Fibroblast of villous mesenchyme (primary cell): ENCODE results near the gene MCF2L. TPM values are rescaled to one million over a fixed set of nuclear protein-coding genes. Genes with fewer than 3 reads are reported as not detected.

ENCODE experiments used
- DNase-seq: peaks from one replicate; pipeline ENCODE4 v3.0.0-alpha.2; 2010; ENCODE audit warnings: low read depth
- H3K4me3 ChIP-seq: 2 replicates; pipeline ENCODE4 v1.5.1; 2011; ENCODE audit warnings: low read depth, mild to moderate bottlenecking, low read length
- total RNA-seq: library from RNA; depleted of rRNA; stranded (reverse); fragments of >200 nt; gene quantifications from 2 replicates; pipeline ENCODE4 v1.2.3, GENCODE V29; 2012
- TF ChIP-seq, protein P1 (sequence below): IDR thresholded peaks from 2 replicates; pipeline ENCODE4 v1.5.1; 2012; ENCODE audit warnings: low read depth, mild to moderate bottlenecking, low read length; ENCODE audit not compliant: insufficient read depth

Gene MCF2L
- total RNA-seq, 1 donor, result under 0.01 TPM

DNA sequence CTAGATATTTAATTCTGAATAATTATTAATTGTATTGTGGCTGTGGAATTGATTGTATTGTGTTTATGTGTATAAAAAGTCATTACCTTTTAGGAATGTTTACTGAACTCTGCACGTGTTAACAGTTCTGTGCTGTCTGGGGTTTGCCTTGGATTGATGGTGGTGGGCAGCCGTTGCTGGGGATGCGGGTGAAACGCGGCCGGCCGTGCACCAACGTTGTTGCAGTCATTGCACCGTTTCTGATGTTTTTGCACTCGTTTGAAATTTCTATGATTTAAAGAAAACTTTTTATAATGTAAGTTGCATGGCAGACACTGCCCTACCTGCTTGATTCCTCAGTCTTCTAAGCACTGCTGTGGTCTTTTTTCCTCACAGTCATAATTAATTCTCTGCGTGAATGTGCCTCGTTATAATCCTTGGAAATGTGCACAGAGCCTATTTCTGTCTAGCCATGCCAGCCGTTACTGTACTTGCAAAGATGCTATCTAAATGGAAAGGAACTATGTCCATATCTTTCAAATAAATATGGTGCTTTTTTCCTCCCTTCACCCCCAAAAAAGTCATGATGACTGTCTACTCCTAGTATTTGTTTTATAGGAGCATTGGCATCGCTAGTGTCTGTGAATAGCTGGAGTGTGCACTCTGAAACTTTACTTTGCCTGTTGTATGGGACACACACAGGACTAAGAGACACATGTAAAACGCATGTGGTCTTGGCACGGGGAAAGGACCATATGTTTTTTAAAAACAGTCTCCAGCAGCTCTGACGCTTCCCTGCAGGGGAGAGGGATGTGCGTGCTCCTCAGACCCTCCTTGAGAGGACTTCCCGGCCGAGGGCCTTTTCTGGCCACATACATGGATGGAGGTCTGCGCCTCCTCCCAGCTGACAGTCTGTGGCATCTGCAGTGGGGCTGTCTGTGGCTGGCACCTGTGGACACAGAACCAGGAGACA lies 40.7 kb upstream of the MCF2L start:
- TF ChIP-seq, protein P1, sequence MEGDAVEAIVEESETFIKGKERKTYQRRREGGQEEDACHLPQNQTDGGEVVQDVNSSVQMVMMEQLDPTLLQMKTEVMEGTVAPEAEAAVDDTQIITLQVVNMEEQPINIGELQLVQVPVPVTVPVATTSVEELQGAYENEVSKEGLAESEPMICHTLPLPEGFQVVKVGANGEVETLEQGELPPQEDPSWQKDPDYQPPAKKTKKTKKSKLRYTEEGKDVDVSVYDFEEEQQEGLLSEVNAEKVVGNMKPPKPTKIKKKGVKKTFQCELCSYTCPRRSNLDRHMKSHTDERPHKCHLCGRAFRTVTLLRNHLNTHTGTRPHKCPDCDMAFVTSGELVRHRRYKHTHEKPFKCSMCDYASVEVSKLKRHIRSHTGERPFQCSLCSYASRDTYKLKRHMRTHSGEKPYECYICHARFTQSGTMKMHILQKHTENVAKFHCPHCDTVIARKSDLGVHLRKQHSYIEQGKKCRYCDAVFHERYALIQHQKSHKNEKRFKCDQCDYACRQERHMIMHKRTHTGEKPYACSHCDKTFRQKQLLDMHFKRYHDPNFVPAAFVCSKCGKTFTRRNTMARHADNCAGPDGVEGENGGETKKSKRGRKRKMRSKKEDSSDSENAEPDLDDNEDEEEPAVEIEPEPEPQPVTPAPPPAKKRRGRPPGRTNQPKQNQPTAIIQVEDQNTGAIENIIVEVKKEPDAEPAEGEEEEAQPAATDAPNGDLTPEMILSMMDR, result no peak
- no peak overlapping the region for H3K4me3 ChIP-seq
- DNase-seq, result no peak

DNA sequence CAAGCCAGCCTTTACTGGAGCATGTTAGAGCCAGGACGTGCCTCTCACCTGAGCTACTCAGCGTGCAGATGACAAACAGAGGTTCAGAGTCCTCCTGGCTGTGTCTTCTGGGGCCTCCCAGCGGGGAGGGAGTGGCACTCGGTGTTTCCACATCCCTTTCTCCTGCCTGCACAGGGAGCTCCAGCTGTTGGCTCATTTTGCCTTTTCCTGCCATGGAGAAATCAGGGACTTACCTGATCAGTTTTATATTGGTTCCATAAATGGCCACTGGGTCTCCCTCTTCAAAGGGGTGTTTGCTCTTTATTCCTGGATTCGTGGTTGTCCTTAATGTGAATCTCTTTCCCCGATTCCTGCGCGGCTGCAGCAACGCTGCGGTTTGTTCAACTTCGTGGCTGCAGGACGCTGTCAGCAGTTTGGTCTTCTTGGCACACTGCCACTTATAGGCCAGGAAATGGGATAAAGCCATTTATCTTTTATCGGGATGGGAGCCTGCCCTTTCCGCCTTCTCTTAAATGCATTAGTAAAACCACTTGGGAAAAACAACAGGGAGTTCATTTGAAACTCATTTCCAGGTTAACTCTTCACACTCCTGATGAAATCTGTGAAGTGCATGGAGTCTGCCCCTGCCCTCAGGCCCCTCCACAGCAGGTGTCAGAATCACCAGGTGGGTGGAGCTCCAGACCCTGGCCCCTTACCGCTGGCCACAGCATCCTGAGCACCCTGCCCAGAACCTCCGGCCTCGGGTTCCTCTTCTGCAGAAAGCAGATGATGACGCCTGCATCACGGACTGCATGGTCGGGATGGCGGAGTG lies 39.8 kb upstream of the MCF2L start:
- no peak overlapping the region for H3K4me3 ChIP-seq
- TF ChIP-seq, protein P1, result no peak
- peak; percentile 44 for DNase-seq

DNA sequence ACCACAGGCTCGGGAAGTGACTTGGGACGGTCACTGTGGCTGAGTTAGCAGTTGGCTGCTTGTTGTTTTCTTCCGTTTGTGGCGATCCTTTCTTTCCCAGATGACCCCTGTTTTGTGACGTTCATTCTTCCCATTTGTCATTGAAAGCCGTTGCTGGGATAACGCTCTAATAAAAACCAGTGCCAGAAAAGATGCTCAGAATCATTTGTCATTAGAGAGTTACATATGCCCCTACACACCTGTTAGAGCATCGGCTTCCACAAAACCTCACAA lies 39.3 kb upstream of the MCF2L start:
- TF ChIP-seq, protein P1, result no peak
- no peak for DNase-seq
- no peak overlapping the region for H3K4me3 ChIP-seq

DNA sequence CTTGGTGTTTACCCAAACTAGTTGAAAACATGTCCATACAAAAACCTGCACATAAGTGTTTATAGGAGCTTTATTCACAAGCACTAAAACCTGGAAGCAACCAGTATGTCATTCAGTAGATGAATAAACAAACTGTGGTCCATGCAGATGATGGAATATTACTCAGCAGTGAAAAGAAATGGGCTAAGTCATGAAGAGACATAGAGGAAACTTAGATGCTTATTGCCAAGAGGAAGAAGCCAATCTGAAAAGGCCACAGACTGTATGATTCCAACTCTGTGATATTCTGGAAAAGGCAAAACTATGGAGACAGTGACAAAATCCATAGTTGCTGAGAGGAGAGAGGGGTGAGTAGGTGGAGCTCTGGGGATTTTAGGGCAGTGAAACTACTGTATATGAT lies 38.8 kb upstream of the MCF2L start:
- H3K4me3 ChIP-seq, result no peak overlapping the region
- no peak for DNase-seq
- TF ChIP-seq, protein P1, result no peak

DNA sequence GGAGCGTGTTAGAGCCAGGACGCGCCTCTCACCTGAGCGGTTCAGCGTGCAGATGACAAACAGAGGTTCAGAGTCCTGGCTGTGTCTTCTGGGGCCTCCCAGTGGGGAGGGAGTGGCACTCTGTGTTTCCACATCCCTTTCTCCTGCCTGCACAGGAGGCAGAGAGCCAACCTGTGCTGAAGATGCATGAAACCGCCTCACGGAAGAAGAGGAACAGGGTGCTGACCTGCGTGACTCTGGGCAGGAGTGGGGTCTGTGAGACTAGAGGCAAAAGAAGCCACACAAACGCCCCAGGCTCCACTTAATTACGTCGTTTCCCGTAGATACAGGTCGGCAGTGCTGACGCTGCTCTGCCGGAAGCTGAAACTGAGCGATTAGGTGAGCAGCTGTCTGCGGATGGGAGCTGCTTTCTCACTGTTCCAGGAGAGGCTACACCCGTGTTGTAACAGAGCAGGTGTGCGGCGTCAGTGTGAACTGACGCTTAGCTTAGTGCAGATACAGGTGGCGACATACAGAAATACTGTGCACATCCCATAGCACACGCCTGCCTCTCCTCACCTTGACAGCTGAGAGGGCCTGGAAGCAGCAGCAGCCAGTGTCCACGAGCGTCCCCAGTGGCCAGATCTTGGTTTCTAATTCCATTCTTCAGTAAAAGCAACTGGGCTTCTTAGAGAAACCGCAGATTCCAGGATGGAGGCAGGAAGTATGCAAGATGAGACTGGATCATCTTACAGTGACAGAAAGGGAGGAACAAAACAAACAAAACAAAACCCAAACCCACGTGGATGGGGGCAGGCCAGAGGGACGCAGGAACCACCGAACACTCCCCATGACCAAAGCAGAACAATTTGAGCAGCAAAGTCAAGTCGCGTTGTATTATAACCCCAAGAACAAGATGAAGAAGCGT lies 37.7 kb upstream of the MCF2L start:
- H3K4me3 ChIP-seq, result no peak overlapping the region
- TF ChIP-seq, protein P1, result peak; percentile 82

DNA sequence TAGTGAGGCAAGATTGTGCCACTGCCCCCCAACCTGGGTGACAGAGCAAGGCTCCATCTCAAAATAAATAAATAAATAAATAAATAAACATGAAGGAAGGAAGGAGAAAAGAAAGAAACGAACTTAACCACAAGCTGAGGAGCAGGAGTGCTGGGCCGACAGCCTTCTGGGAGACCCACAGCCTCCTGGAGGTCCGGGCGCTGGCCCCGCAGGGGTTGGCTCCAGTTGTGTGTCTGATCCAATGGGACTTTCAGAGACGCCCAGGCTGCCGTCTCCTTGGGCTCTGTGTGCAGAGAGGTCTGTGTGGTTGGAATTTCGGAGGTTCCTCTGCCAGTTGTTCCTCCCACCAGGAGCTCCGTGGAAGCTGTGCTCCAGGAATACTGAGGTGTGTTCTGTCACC lies 36.0 kb upstream of the MCF2L start:
- H3K4me3 ChIP-seq, result no peak overlapping the region
- TF ChIP-seq, protein P1, result no peak
- no peak for DNase-seq

More for the DNA sequence above, 37.7 kb upstream of the MCF2L start:
- peak; percentile 81 for DNase-seq
